Stimulated activated CD8-positive, alpha-beta memory T cell treated with anti-CD3 and anti-CD28 coated beads, Interleukin-12 subunit alpha, Interleukin-12 subunit beta, amount 100 ng/mL, for 4 hours (primary cell): Measurements from ENCODE around the gene EML5.
"Not testable (repeated sequence)": the region's sequence is repeated elsewhere in the genome, so short reads cannot be mapped to it uniquely, and the experiment has no call there.

ENCODE experiments used
- DNase-seq: peaks from one replicate; pipeline ENCODE4 v3.0.0-alpha.2; 2020; ENCODE audit warnings: low read depth

EML5 gene

DNA sequence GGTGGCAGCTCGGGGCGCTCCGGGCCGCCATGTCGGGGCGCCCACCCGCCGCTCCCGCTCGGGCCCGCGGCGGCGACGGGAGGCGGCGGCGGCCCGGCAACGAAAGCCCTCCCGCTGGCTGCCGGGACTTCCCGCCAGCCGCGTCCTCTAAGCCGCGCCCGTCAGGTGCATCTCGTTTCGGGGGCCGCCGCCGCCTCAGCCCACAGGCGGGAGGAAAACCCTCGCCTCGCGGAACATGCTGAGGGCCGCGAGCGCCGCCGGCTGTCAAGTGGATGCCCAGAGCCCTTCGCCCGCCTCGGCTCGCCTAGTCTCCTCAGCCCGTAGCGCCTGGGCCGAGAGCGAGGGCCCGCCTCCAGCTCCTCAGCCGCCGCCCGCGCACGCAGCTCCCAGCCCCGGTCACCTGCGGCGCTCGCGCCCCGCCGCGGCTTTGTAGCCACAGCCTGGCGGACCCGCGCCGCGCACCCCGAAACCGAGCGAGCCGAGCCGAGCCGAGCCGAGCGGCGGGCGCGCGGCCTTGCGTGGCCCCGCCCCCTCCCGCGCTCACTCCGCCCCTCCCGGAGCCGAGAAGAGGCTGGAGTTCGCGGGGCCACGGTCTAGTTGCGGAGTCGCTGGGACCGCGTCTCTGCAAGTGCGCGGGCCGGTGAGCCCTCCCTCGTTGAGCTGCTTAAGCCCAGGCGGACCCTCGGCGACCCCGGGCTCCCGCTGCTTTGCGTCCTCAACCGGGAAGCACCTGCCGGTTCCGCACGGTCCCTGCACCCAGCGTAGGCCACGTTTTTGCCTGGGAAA, at the start of gene EML5:
EML5 (minus strand) TSS at position 481 of the 786 bp plus-strand sequence; CDS start at position 31, 450 bp downstream.
- DNase-seq, result peak; percentile 73

DNA sequence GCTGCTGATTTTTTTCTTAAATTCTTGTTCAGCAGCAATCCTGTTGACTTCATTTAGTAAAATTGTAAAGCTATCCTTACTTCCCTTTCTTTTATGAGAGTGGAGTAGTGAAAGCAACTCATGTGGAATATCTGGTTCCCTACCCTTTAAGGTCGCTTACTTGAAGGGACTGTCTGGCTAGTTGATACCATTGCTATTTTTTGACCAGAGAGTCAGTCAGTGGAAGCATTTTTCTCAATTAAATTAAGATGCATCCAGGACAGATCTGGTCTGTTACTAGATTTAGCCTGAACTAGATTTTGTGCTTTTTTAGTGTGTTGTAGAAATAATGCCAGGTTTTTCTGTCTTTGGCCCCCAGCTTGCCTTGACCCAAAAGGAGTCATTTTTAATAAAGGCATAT, 49.7 kb upstream of the EML5 start:
- DNase-seq, result no peak

DNA sequence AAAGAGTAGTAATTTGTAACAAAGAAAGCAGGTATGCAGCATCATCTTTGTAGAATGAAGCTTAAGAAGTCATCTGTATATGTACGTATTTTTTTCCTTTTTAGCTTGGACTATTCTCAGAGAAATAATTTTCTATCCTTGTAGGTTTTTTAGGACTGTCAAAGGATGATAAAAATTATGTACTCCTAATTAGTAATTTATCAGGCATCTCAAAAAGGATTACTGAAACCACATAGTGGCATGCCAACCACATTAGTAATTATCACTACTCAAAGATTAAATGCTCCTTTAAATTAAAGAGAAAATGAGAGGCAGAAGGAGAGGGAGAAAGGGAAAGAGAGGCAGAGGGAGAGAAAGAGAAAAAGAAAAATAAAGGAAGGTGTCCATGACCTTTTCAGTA, 49.0 kb upstream of the EML5 start:
- DNase-seq, result no peak

DNA sequence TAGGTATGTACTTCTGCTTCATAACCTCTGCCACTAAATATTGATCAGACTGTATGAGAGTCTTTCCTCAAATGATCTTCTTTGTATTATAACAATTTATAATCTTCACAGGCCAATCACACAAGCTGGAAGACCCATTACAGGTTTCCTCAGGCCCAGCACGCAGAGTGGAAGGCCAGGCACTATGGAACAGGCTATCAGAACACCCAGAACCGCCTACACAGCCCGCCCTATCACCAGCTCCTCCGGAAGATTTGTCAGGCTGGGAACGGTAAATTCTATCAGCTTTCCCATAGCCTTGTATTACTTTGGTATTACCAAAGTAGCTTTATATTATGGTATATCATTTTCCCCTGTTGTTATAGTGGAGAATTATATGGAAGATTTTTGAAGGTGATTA, 48.2 kb upstream of the EML5 start:
- no peak for DNase-seq

DNA sequence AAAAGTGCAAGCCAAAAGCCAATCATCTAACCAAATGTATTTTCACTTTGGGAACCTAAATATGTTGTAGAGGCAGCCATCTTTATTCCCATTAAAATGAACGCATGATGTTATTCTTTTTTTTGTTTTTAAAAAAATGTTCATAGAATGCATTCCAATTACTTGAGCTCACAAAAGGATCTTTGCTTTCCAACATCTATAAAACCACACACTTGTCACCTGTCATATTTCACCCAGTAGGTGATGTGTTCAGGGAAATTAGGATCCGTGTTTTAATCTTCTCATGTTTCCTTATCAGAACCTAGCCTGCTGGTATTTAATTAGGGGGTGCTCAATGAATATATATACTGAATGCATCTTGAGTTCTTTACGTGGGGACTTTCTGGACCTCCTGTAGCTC, 45.3 kb upstream of the EML5 start:
- DNase-seq, result no peak

DNA sequence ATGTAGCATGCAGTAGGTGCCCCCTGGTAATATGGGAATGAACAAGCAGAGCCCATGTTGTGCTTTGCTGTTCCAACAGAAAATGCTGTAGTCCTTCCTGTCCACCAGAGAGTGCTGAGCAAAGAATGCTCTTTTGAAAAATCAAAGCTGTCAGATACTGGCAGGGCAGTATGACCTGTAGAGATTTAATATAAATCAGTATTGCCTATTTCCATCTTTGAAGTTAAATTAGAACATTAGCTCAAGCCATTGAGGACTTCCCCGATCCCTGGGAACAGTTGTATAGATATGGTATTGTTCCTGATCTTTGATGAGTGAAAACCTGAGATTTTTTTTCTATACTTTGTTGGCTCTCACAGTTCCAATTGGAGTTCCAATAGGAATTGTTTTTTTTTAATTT, 44.7 kb upstream of the EML5 start:
- DNase-seq, result no peak

DNA sequence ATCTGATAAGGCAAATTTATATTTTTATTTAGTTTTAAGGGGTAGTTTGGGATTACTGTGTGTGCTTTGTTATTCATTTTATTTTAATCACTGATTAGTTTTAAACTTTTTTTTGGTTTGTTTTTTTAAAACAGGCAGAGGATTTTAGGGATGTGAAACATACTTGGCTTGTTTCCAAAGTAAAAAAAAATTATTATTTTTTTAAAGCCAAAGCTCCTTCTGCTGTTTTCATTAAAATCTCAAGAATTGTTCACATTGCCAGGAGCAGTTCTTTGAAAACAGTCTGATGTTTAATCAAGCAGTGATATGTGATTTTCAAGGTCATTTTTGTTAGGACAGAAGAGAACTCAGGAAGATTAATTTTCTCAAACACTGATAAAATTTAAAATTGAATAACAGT, 42.9 kb upstream of the EML5 start:
- no peak for DNase-seq

DNA sequence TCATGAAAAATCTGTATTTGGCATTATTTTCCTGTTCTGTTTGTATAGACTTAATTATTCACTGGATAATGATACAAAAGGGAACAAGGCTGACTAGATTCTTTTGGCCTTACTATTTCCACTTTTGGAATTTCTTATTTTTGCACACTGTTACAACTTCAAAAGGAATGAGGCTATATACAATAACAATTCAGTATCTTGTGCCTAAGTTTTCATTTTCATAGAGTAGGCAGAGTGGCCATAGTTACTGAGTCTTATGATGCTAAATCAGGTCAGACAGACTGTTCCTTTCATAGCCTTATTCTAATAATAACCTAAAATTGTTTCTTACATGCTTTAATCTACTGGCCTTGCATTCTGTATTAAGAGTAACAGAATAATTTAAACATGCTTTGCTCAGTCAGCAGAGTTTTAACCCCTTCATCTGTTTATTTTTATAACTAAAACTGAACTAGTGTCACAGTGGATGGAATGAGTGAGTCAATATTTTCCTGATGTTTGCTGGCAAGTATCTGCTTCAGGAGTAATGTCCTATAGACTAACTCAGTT, 42.2 kb upstream of the EML5 start:
- no peak for DNase-seq

DNA sequence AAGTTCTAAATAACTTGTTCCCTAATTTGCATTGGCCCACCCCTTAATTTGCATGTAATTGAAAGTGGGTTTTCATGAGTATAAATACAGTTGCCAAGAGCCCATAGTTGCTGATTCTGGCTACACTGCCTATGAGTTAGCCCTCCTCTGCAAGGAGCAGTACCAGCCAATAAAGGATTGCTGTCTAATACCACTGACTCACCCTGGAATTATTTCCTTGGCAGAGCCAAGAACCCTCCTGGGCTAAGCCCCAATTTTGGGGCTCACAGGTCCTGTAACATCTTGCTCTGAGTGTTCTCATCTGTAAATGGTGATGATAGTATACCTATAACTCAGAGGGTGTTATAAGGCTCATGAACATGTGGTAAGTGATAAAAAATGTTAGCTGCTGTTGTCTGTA, 38.5 kb upstream of the EML5 start:
- DNase-seq, result no peak

DNA sequence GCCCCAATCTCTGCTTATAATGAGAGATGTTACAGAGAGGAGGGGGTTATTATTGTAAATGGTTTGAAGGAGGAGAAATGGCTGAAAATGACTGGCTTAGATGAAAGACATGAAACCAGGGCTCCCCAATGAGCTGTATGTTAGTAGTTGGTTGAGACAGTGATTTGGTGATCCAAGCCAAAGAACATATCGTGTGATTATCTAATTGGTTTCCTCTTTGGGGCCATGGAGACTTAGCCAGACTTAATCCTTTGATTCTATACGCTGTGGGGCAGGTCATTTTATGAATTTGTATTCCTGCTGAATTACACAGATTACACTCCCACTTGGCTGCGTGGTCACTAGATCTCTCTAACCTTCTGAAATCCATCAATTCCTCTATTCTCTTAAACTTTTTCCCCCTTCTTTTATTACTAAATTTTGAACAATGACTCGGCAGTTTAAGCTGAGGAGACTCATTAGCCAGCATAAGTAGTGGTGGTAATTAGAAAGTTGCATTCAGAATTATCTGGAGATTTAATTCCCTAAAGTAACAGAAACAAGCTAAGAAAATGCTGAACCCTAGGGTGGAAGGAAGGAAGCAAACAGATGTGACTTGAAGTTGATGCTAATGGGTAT, 37.0 kb upstream of the EML5 start:
- DNase-seq, result no peak

DNA sequence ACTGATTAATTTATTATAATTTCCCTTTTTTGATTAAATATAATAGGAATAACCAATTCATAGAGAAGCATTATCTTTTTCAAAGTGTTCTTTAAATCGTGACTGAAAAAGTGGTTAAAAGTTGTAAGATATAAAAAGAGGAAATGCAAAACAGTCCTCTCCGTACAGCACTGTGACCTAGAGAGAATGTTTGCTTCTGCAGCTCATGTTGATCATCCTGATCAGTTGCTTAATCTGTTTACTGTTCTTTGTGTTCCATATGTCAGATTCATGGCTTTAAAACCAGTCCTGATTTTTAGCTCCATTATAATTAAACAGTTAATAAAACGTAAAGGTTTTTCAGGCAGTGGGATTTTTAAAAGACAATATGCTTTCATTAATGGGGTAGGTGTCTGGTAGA, 36.4 kb upstream of the EML5 start:
- DNase-seq, result no peak

DNA sequence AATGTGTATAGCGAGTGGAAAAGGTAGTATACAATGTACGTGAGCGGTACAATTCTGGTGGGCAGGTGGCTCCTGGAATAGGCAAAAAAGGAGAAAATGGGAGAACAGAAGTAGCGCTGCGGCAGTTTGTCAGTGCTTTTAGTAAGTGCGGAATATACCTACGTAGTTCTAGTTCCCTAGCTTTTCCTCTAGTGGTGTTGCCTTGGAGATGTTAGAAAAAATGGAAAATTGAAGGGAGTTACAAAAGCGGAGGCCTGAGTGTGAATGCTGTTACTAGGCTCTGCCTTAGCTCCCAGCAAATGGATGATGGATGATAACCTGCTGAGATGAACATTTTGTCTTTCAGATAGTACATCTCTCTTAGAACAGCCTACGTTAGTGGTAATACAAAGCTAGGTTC, 32.8 kb upstream of the EML5 start:
- DNase-seq, result no peak

DNA sequence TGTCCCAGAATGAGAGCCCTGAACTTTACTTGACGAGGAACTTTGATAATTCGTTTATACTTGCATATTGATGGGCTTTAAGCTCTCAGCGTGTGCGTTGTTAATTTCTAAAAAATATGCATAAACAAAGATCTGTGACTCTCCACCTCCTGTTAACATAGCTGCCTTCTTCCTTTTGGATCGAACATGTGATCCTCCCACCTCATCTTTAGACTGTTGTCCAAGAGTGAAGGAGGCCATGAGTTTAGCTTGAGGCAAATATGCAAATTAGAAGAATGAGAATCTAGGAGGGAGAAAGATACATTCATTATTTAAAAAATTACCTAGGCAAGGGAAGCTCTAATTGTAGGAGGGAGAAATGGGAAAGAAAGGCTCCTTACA, 32.3 kb upstream of the EML5 start:
- DNase-seq, result no peak

DNA sequence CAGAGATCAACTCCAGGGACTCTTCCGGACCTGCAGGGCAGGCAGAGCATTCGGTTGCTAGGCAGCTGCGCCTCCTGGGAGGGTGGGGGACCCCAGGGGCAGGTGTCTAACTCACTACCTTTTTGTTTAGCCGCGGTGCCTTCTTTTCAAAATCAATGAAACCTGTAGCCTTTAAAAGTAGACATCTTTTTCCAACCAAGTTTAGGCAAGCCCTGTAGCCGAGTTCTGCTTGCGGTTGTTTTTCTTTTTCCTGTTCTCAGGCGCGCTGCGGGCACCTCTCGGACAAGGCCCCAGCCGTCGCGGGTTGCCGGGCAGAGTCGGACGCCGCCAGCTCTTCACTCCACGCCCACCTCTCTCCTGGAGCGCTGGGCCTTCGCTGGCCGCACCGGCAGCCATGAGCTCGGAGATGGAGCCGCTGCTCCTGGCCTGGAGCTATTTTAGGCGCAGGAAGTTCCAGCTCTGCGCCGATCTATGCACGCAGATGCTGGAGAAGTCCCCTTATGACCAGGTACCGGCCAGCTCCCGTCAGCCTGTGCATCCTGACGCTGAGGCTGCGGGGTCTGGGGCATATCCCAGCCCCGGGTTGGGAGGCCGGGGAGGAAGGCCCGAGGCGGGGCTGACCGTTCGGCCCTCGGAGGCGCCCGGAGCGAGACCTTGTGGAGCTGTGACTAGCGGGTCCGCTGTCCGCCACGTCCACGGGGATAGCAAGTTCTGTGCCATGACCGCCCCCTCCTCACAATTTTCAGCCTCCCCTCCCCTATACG, 31.7 kb upstream of the EML5 start, which contains the start of gene TTC8:
TTC8 (plus strand) TSS at position 338 of the 764 bp plus-strand sequence; CDS start at position 395, 57 bp downstream.
- DNase-seq, result peak; percentile 66

DNA sequence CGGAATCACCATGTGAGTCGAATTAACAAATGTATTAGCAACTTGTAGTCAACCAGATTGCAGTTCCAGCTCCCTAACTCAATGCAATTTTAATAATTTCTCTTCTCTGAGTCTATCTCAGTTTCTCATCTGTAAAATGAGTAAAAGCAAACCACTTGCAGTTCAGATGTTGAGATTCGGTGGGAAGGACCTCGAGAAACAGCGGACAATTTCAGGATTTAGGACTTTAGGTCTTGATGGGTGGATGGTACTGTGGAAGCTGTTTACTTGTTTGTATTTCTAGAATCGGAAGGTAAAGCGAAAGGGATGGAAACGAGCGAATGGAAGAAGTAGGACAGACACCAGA, 31.2 kb upstream of the EML5 start:
- no peak for DNase-seq

DNA sequence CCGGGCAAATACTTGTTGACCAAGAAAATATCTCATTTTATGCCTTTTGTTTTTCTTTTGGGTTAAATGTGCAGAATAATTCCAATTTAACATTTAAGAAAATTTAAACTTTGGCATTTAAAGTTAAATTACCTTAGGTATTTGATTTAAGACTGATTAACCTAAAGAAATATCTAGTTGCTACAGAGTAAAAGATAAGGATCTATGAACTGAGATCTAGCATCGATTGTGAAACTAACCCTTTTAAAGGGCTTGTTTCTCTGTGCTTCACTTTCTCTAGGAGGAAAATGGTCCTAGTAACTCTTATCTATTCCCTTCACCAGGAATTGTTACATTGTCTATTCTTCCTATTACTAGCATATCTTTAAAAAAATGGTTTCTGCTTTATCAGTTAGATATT, 29.1 kb upstream of the EML5 start:
- no peak for DNase-seq

DNA sequence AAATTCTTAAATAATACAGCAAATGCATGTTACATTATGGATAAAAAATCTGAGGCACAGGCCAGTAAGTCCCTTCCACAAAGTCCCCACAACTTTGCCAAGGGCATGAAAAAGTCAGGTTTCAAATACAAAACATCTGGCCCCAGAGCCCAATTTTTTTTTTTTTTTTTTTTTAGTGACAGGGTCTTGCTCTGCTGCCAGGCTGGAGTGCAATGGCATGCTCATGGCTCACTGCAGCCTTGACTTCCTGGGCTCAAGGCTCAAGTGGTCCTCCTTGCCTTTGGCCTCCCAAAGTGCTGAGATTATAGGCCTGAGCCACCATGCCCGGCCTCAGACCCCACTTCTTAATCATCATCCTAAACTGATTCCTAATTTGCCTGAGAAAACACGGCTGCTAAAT, 28.6 kb upstream of the EML5 start:
- DNase-seq, result no peak

DNA sequence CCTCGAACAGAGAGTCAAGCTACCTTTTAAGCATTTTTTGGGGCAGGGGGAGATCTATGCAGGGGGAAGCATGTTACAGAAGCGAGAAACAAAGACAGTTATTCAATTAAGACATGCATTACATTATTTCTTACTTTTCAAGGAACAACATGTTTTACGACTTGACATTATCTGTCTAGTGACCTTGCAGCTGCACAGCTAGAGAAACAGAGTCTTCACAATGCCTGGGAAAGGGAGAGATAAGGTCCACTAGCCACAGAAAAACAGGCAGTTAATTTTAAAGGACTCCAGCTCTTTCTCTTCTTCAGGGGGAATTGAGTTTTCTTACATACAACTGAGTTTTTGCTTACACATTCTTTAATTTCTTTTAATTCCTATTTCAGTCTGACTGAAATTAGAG, 26.9 kb upstream of the EML5 start:
- DNase-seq, result not testable (repeated sequence)

DNA sequence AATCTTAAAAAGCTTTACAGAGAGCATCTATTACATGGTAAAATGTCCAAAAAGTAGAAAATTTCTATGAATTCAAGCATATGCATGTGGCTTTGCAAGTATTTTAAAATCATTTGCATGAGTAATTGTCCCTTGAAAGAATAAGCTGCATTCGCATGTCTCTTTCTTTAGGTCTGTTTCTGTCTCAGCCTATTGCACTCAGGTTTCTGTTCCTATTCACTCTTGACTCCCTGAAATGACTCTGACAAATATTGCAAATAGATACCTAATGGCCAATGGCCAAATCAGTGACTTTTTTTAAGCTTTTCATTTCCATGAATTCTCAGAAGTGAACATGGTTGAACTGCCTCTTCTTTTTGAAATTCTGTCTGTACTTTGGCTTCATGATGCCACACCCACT, 25.3 kb upstream of the EML5 start:
- no peak for DNase-seq

DNA sequence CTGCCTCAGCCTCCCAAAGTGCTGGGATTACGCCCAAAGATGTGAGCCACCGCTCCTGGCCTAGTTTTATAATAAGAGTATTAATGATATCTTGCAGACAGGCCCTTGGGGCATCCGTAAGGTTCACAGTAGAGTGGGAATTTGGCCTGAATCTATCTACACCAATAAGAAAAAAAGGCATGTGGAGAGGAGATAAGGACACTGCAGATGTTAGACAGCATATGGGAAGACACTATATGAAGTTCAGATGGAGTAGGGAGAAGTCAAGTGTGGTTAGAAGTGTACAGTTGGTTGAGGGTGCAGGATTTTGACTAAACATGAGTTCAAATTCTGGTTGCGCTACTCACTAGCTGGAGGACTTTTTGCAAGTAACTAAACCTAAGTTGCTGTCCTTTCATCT, 23.2 kb upstream of the EML5 start:
- DNase-seq, result no peak

DNA sequence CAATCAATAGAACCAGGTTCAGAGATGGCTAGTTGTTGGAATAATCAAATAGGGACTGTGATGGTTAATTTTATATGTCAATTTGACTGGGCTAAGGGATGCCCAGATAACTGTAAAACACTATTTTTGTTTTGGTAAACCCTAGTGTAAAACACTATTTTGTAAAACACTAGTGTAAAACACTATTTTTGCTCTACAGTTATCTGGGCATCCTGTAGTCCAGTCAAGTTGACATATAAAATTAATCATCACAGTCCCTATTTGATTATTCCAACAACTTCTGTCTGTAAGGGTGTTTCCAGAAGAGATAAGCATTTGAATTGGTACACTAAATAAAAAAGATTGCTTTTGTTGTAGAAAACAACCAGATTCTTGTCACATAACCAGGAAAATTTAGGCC, 15.6 kb upstream of the EML5 start:
- DNase-seq, result no peak

DNA sequence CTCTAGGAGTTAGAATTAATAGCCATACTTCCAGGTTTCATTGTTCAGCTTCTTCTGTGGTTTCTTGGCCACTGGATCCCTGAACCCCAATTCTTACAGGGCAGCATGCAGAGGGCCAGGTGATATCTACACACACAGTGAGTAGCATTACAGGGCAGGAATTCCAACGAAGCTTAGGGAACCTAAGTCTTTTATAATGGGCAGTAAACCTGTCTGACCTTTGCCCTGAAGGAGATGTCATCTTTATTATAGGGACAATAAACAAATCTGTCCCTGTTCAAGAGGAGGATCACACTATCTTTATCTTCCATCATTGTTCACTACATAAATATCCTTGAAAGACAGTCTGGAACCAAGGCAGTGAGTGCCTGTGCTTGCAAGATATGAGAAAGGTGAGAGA, 11.7 kb upstream of the EML5 start:
- no peak for DNase-seq

DNA sequence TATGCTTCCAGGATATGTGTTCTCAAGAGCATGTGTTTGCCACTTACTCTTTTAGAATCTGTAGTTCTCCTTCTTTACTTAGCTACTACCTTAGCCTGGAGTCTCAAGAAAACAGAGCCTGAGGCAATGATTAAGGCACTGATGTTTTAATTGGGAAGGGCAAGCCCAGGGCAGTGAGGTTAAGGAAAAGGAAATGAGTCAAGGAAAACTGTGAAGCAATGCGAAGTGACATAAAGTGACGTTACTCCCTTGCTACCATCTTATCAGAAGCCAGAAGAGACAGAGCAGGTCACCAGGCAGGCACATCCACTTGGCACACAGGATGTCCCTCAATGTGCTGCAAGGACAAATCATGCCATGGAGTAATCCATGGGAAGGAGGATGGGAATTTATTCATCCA, 11.3 kb upstream of the EML5 start:
- no peak for DNase-seq
